ENCODE data around the gene AAK1. TPM values are rescaled to one million over a fixed set of nuclear protein-coding genes. Genes with fewer than 3 reads are reported as not detected.
A peak's percentile ranks its signal among the peaks of the same experiment; 100 is the strongest.

AAK1 gene
- total and polyA plus RNA-seq, 12 donors, result 26.2 to 106 (median 68.5) TPM

DNA sequence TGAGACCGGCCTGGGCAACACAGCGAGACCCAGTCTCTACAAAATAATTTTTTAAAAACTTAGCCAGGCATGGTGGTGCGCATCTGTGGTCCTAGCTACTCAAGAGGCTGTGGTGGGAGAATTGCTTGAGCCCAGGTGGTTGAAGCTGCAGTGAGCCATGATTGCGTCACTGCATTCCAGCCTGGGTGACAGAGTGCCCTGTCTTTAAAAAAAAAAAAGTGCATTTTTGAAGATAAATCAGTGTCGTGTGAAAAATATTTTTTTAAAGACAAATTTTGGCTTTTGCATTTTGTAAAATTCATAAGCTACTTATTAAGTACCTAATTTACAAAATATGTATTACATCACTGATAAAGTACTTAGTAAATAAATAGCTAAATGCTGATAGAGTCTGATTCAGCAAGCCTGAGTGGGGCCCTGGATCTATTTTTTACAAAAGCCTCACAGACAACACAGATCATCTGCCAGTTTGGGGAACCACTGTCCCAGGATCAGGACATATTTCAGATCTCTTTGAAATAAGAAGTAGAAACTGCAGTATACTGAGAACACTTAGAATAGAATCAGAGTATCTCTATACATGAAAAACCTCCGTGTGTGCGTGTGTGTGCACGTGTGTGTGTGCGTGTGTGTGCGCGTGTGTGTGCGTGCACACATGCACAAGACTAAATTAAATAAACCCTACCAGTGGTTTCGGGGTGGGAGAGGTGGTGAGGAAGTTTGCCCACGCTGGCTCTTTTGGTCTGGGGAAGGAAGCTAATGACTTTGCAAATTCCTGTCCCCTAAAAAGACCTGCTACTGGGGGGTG is 61.6 kb downstream of the AAK1 start:
- H3K9me3 ChIP-seq (replicated peaks in 1 of 3), result no peaks in the 10 kb centered on the region
- H3K4me1 ChIP-seq (replicated peaks in 1 of 2), result peaks cover 28 to 45% of the 10 kb centered on the region in 2 donors
- DNase-seq, result peak in 6 of 7 donors; percentile 45 to 76 (median 72)
- H3K27me3 ChIP-seq, result no peaks in the 10 kb centered on the region
- peak overlapping the region in 4 of 5 donors; percentile 2 to 56 (median 43) for H3K27ac ChIP-seq
- 65 to 70% (median 68%) methylated on average over 14 of the region's 14 CpGs for WGBS, 4 donors
- H3K36me3 ChIP-seq (replicated peaks in 1 of 2), result no peaks in the 10 kb centered on the region
- no peak for TF ChIP-seq POLR2A (IDR thresholded peaks at IDR 0.05)
- TF ChIP-seq, protein P1, sequence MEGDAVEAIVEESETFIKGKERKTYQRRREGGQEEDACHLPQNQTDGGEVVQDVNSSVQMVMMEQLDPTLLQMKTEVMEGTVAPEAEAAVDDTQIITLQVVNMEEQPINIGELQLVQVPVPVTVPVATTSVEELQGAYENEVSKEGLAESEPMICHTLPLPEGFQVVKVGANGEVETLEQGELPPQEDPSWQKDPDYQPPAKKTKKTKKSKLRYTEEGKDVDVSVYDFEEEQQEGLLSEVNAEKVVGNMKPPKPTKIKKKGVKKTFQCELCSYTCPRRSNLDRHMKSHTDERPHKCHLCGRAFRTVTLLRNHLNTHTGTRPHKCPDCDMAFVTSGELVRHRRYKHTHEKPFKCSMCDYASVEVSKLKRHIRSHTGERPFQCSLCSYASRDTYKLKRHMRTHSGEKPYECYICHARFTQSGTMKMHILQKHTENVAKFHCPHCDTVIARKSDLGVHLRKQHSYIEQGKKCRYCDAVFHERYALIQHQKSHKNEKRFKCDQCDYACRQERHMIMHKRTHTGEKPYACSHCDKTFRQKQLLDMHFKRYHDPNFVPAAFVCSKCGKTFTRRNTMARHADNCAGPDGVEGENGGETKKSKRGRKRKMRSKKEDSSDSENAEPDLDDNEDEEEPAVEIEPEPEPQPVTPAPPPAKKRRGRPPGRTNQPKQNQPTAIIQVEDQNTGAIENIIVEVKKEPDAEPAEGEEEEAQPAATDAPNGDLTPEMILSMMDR (IDR thresholded peaks at IDR 0.05), result no peak
- intact Hi-C loops (cut with DNase I), result no loop called here
- H3K4me3 ChIP-seq, result no peak overlapping the region

DNA sequence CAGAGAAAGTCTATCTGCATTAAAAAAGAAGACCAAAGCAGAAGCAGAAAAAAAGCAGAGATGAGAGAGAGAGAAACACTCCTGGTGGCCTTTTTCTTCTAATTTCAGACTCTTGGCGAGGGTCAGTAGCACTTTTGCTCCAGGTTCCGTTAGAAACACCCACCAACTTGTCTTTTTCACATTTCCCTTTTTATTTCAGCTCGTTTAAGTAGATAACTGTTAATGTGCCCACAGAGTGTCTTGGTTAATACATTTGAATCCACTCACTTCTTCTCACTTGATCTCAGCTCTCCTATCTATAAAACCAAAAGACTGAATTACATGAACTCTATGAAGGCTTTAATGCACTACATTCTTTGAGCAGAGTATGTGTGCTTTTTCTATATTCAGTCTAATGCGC is 63.1 kb downstream of the AAK1 start:
- H3K27ac ChIP-seq, result no peak overlapping the region
- peaks cover 28 to 52% of the 10 kb centered on the region in 2 donors for H3K4me1 ChIP-seq (replicated peaks in 1 of 2)
- intact Hi-C loops (cut with DNase I), result no loop called here
- no peaks in the 10 kb centered on the region for H3K9me3 ChIP-seq (replicated peaks in 1 of 3)
- no peak overlapping the region for H3K4me3 ChIP-seq
- no peaks in the 10 kb centered on the region for H3K36me3 ChIP-seq (replicated peaks in 1 of 2)
- no peaks in the 10 kb centered on the region for H3K27me3 ChIP-seq
- DNase-seq, result no peak
- WGBS, 4 donors, result 80 to 85% (median 82%) methylated on average over 4 of the region's 4 CpGs
- TF ChIP-seq POLR2A (IDR thresholded peaks at IDR 0.05), result no peak
- TF ChIP-seq, protein P1 (IDR thresholded peaks at IDR 0.05), result no peak

DNA sequence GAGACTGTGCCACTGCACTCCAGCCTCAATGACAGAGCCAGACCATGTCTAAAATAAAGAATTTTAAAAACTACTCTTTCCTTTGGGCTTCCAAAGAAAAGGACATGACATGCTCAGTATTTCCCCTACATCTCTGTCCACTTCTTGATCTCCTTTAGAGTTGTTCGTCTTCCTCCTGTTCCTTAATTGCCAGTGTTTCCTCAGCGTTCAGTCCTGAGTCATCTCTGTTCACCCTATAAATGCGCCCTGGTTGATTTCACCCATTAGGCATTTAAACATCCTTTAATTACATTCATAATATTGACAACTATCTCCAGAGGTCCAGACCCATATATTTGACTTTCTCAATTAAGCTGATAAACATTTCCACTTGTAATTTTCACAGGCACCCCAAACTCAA is 64.0 kb downstream of the AAK1 start:
- Histone ChIP-seq H3K9me3 (replicated peaks in 1 of 3) (no peaks in the 10 kb centered on the region), H3K4me1 (replicated peaks in 1 of 2) (peaks cover 28 to 49% of the 10 kb centered on the region in 2 donors), H3K4me3 (no peak overlapping the region), H3K27ac (no peak overlapping the region), H3K27me3 (no peaks in the 10 kb centered on the region), H3K36me3 (replicated peaks in 1 of 2) (no peaks in the 10 kb centered on the region)
- TF ChIP-seq POLR2A (IDR thresholded peaks at IDR 0.05), result no peak
- TF ChIP-seq, protein P1 (IDR thresholded peaks at IDR 0.05), result no peak
- 75 to 88% (median 80%) methylated on average over 3 of the region's 3 CpGs for WGBS, 4 donors
- intact Hi-C loops (cut with DNase I), result loop anchor here in 1 of 2 donors (10.0 kb wide), 1 partner anchor 65 kb away; the partner anchor contains the start of gene AAK1
- DNase-seq, result no peak

DNA sequence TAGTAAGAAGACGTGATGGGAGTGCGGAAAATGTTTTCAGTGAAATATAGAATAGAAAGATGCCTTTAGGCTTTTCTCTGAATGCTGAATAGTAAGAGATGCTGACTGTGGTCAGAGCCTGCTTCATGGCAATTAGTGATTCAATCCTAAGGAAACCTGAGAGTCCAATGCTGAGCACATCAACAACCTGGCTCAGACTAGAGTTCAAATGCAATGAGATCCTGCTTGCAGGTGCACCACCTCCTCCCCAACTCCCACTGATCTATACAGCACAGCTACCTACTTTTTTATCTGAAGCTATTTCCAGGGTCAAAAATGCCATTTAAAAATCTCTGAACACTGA is 65.4 kb downstream of the AAK1 start:
- TF ChIP-seq, protein P1 (IDR thresholded peaks at IDR 0.05), result no peak
- TF ChIP-seq POLR2A (IDR thresholded peaks at IDR 0.05), result no peak
- no peaks in the 10 kb centered on the region for H3K36me3 ChIP-seq (replicated peaks in 1 of 2)
- no peak overlapping the region for H3K4me3 ChIP-seq
- H3K9me3 ChIP-seq (replicated peaks in 1 of 3), result no peaks in the 10 kb centered on the region
- H3K27me3 ChIP-seq, result no peaks in the 10 kb centered on the region
- WGBS, 4 donors, result 86 to 100% (median 93%) methylated on average over 2 of the region's 2 CpGs
- no peak for DNase-seq
- no peak overlapping the region for H3K27ac ChIP-seq
- H3K4me1 ChIP-seq (replicated peaks in 1 of 2), result peaks cover 17 to 43% of the 10 kb centered on the region in 2 donors
- intact Hi-C loops (cut with DNase I), result loop anchor here in 1 of 2 donors (10.0 kb wide), 1 partner anchor 67 kb away; the partner anchor contains the start of gene AAK1

Measured in adrenal gland (tissue), 12 donors.